ENCODE results near the gene BCAS3. TPM values are rescaled to one million over a fixed set of nuclear protein-coding genes. Genes with fewer than 3 reads are reported as not detected.

Gene BCAS3
- total RNA-seq, 1 donor from 2014 or later = 29.6 TPM

GRCh38 chr17:61247439-61247838, 569.8 kb downstream of the BCAS3 start:
- H3K27ac ChIP-seq = no peak overlapping the region
- no peak for ATAC-seq
- intact Hi-C loops (cut with DNase I) = no loop called here

GRCh38 chr17:61248399-61248798, 570.7 kb downstream of the BCAS3 start:
- DNase-seq (no peak), ATAC-seq (no peak)
- Histone ChIP-seq H3K4me3 (no peak overlapping the region), H3K27ac (no peak overlapping the region), H3K9me3 (no peaks in the 10 kb centered on the region), H3K27me3 (ENCODE audit: low read depth) (no peaks in the 10 kb centered on the region), H3K4me1 (peaks cover 50% of the 10 kb centered on the region), H3K36me3 (no peaks in the 10 kb centered on the region)
- intact Hi-C loops (cut with DNase I) = no loop called here
- TF ChIP-seq CTCF (IDR thresholded peaks at IDR 0.05) = no peak

More at GRCh38 chr17:61247439-61247838, 569.8 kb downstream of the BCAS3 start:
- Histone ChIP-seq H3K9me3 (no peaks in the 10 kb centered on the region), H3K27me3 (ENCODE audit: low read depth) (no peaks in the 10 kb centered on the region), H3K4me1 (peaks cover 40% of the 10 kb centered on the region), H3K36me3 (no peaks in the 10 kb centered on the region), H3K4me3 (no peak overlapping the region)
- DNase-seq = no peak
- TF ChIP-seq CTCF (IDR thresholded peaks at IDR 0.05) = no peak

GRCh38 chr17:61249649-61250299, 572.1 kb downstream of the BCAS3 start:
- peaks cover 64% of the 10 kb centered on the region for H3K4me1 ChIP-seq
- peak overlapping the region; percentile 77 for H3K27ac ChIP-seq
- intact Hi-C loops (cut with DNase I) = no loop called here

GRCh38 chr17:61250335-61250890, 572.8 kb downstream of the BCAS3 start:
- Histone ChIP-seq H3K4me3 (no peak overlapping the region), H3K9me3 (no peaks in the 10 kb centered on the region), H3K27ac (peak overlapping the region; percentile 77), H3K4me1 (peaks cover 70% of the 10 kb centered on the region), H3K27me3 (ENCODE audit: low read depth) (no peaks in the 10 kb centered on the region), H3K36me3 (no peaks in the 10 kb centered on the region)
- intact Hi-C loops (cut with DNase I) = no loop called here
- ATAC-seq = no peak
- DNase-seq = no peak
- no peak for TF ChIP-seq CTCF (IDR thresholded peaks at IDR 0.05)

More at GRCh38 chr17:61249649-61250299, 572.1 kb downstream of the BCAS3 start:
- Histone ChIP-seq H3K9me3 (no peaks in the 10 kb centered on the region), H3K27me3 (ENCODE audit: low read depth) (no peaks in the 10 kb centered on the region), H3K4me3 (no peak overlapping the region), H3K36me3 (no peaks in the 10 kb centered on the region)
- no peak for DNase-seq
- no peak for ATAC-seq
- TF ChIP-seq CTCF (IDR thresholded peaks at IDR 0.05) = no peak

GRCh38 chr17:61251939-61252865, 574.6 kb downstream of the BCAS3 start:
- ATAC-seq = peak; percentile 97 to 98
- Histone ChIP-seq H3K4me3 (no peak overlapping the region), H3K27me3 (ENCODE audit: low read depth) (no peaks in the 10 kb centered on the region), H3K27ac (peak overlapping the region; percentile 77), H3K4me1 (peaks cover 71% of the 10 kb centered on the region), H3K9me3 (no peaks in the 10 kb centered on the region), H3K36me3 (no peaks in the 10 kb centered on the region)
- intact Hi-C loops (cut with DNase I) = no loop called here
- TF ChIP-seq CTCF (IDR thresholded peaks at IDR 0.05) = no peak
- DNase-seq = peak; percentile 95
